Left lung (tissue), 10 donors: ENCODE results near the gene DLGAP4. TPM values are rescaled to one million over a fixed set of nuclear protein-coding genes. Genes with fewer than 3 reads are reported as not detected.

Experiments used
- ATAC-seq: fragments of 200-7000 bp; cut with Tn5 transposase; one replicate; pipeline ENCODE4 v1.9.1; 2020; ENCODE audit warnings: moderate library complexity
- DNase-seq, 4 donors: peaks; one replicate each; pipeline ENCODE4 v3.0.0-alpha.2; 2013 to 2020
- H3K27ac ChIP-seq, 2 donors: fragments of 200-600 bp; sonication (generic) in 1 of 2; one replicate each; pipeline versions ENCODE4 v1.5.0 to v1.8.0; 2020 to 2021
- H3K27me3 ChIP-seq, 2 donors: fragments of 200-600 bp; sonication (generic) in 1 of 2; one replicate each; pipeline versions ENCODE4 v1.5.0 to v1.8.0; 2020 to 2021
- H3K36me3 ChIP-seq, 2 donors: fragments of 200-600 bp; sonication (generic) in 1 of 2; one replicate each; pipeline versions ENCODE4 v1.5.0 to v1.8.0; 2020 to 2021
- H3K4me1 ChIP-seq, 2 donors: fragments of 200-600 bp; one replicate each; pipeline ENCODE4 v1.8.0; 2021
- H3K4me3 ChIP-seq, 2 donors: fragments of 200-600 bp; sonication (generic) in 1 of 2; one replicate each; pipeline versions ENCODE4 v1.5.0 to v1.8.0; 2020 to 2021; ENCODE audit warnings: mild to moderate bottlenecking in 1 of 2
- H3K9me3 ChIP-seq, 2 donors: fragments of 200-600 bp; sonication (generic) in 1 of 2; one replicate each; pipeline versions ENCODE4 v1.5.0 to v1.8.0; 2020 to 2021
- CTCF ChIP-seq, 2 donors: fragments of 200-600 bp; sonication (generic) in 1 of 2; IDR thresholded peaks; one replicate each; pipeline versions ENCODE4 v1.5.0 to v1.8.0; 2021; ENCODE audit warnings: antibody characterized with exemption in 2 of 2
- intact Hi-C, 2 donors: fragments of 100-400 bp; cut with DNase I; formaldehyde crosslinking; loops; one replicate each; pipeline versions ENCODE4 v1.11.2 to v1.14.2; 2022
- polyA plus RNA-seq, 6 donors: library from polyadenylated mRNA; unstranded; fragments of 120-200 nt; gene quantifications; one replicate each; pipeline ENCODE4 v1.2.1, GENCODE V29; 2013; ENCODE audit not compliant: insufficient read length in 6 of 6
- total RNA-seq, 2 donors: library from RNA; stranded (reverse); fragmentation: NEBNext Ultra II Directional; extraction: Animal tissue kit (Norgen Biotek cat#: 25700); gene quantifications; one replicate each; pipeline ENCODE4 v1.2.1, GENCODE V29; 2021
- donor health status: DM: no; HTN: yes; CAD: no.
- donor health status: DM: no; HTN: no; CAD: no.

The DLGAP4 gene
- total and polyA plus RNA-seq, 8 donors = 53.5 to 84.3 (median 72.1) TPM

GRCh38 chr20:36447101-36447500, 141.0 kb downstream of the DLGAP4 start:
- no peak for TF ChIP-seq CTCF (IDR thresholded peaks at IDR 0.05)
- intact Hi-C loops = no loop called here
- no peaks in the 10 kb centered on the region for H3K4me1 ChIP-seq
- H3K27ac ChIP-seq = no peak overlapping the region
- no peaks in the 10 kb centered on the region for H3K27me3 ChIP-seq
- DNase-seq = peak in 1 of 4 donors; percentile 76
- ATAC-seq = peak; percentile 63
- no peak overlapping the region for H3K4me3 ChIP-seq
- H3K9me3 ChIP-seq = no peaks in the 10 kb centered on the region
- no peaks in the 10 kb centered on the region for H3K36me3 ChIP-seq

DNA sequence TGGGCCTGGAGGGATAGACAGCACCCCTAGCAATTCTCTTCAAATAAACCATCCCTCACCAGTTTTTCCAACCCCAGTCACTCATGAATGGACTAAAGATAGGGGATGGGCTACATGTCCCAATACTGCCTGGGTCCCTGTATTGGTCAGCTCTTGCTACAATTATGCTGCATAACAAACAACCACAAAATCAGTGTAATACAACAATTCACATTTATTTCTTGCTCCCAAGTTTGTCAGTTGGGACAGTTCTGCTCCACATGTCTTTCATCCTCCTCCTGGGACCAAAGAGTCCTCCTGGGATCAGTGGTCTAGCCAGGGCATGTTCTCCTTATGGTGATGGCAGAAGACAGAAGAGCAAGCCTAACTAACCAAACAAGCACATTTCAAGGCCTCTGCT, 143.5 kb downstream of the DLGAP4 start:
- intact Hi-C loops = no loop called here
- H3K36me3 ChIP-seq = no peaks in the 10 kb centered on the region

GRCh38 chr20:36454332-36454697, 148.2 kb downstream of the DLGAP4 start:
- Histone ChIP-seq H3K9me3 (no peaks in the 10 kb centered on the region), H3K4me3 (no peak overlapping the region), H3K4me1 (no peaks in the 10 kb centered on the region), H3K36me3 (no peaks in the 10 kb centered on the region), H3K27me3 (no peaks in the 10 kb centered on the region), H3K27ac (no peak overlapping the region)
- ATAC-seq (peak; percentile 5), DNase-seq (no peak)
- no peak for TF ChIP-seq CTCF (IDR thresholded peaks at IDR 0.05)
- intact Hi-C loops = no loop called here

More for the DNA sequence above, 143.5 kb downstream of the DLGAP4 start:
- no peaks in the 10 kb centered on the region for H3K27me3 ChIP-seq
- no peaks in the 10 kb centered on the region for H3K9me3 ChIP-seq
- TF ChIP-seq CTCF (IDR thresholded peaks at IDR 0.05) = no peak
- H3K4me1 ChIP-seq = no peaks in the 10 kb centered on the region
- no peak overlapping the region for H3K27ac ChIP-seq
- ATAC-seq (no peak), DNase-seq (no peak)
- no peak overlapping the region for H3K4me3 ChIP-seq

DNA sequence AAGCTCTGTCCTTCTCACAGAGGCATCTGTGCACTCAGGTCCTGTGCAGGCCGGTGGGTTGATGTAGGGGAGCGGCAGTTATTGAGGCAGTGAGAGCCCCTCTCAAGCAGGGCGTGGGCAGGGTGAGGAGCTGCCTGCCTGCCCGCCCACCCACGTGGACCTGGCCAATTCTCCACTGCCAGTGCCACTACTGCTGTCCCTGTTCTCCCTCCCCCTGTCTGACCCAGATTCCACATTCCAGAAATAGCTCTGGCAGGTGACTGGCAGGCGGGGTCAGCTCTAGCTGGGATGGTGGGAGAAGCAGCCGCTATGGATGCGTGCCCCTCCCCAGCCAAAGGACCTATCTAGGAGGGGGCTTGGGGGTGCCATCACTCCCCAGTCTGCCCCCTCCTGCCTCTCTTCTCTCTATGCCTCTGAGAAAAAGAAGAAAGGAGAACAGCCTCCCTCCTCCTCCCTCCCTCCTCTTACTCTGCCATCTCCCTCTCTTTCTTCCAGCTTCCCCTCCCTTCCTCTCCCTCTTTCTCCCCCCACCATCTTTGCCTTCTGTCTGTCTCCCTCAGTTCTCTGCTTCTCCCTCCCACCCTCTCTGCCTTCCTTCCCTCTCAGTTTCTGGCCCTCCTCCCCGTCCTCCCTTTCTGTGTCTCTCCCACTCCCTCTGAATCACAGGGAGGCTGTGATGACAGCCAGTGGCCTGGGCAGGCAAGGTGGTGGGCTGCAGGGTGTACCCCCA, 148.7 kb downstream of the DLGAP4 start:
- Histone ChIP-seq H3K9me3 (no peaks in the 10 kb centered on the region), H3K36me3 (no peaks in the 10 kb centered on the region), H3K4me3 (no peak overlapping the region), H3K27me3 (no peaks in the 10 kb centered on the region), H3K4me1 (no peaks in the 10 kb centered on the region), H3K27ac (no peak overlapping the region)
- TF ChIP-seq CTCF (IDR thresholded peaks at IDR 0.05) = no peak
- ATAC-seq = peak; percentile 88
- intact Hi-C loops = no loop called here
- DNase-seq = peak in 2 of 4 donors; percentile 55 to 75

- DNase-seq = no peak
- Histone ChIP-seq H3K4me1 (peaks cover 6% of the 10 kb centered on the region in 2 donors), H3K36me3 (no peaks in the 10 kb centered on the region), H3K27ac (no peak overlapping the region), H3K27me3 (no peaks in the 10 kb centered on the region), H3K9me3 (no peaks in the 10 kb centered on the region), H3K4me3 (no peak overlapping the region)
- no peak for ATAC-seq
- TF ChIP-seq CTCF (IDR thresholded peaks at IDR 0.05) = no peak
- intact Hi-C loops = no loop called here
Measured at GRCh38 chr20:36455972-36456625, 150.0 kb downstream of the DLGAP4 start.
